ENCODE data around the gene DCTN3.

DNA sequence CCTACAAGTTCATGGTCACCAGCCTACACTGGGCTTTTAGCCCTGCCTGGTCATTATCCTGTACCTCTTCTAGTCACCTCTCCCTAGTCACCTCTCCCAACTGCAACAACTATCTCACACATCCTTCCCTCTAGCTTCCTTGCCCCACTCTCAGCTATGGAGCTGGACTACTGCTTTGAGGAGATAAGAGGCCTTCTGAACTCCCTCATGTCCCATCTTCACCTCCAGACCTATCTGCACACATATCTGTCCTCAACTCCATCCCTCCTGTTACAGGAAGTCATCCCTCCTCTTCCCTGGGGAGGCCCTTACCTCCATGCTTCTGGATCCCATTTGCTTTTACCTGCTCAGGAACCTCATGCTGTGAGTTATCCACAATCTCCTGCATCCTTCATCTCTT lies 14.1 kb downstream of the DCTN3 start:
- TF ChIP-seq EZH2 (IDR thresholded peaks at IDR 0.05; ENCODE audit: insufficient read depth, low read length) (no peak), CTCF (IDR thresholded peaks at IDR 0.05; ENCODE audit: insufficient read depth, low read depth, low read length) (no peak)

All from astrocyte (in vitro differentiated cells and primary cell).